HUES64 (cell line): ENCODE results near the gene CUEDC1.
A peak's percentile ranks its signal among the peaks of the same experiment; 100 is the strongest.

Experiments
- H3K27ac ChIP-seq: 2 replicates; pipeline ENCODE4 v1.7.0; 2013; ENCODE audit warnings: low read depth, low read length, inconsistent platforms
- H3K27me3 ChIP-seq: 2 replicates; pipeline ENCODE4 v1.6.1; 2013; ENCODE audit warnings: mild to moderate bottlenecking, low read length; ENCODE audit not compliant: insufficient read depth
- H3K36me3 ChIP-seq: 2 replicates; pipeline ENCODE4 v1.6.1; 2013; ENCODE audit warnings: mild to moderate bottlenecking, low read length; ENCODE audit not compliant: insufficient read depth
- H3K4me1 ChIP-seq: 2 replicates; pipeline ENCODE4 v1.6.1; 2013; ENCODE audit warnings: mild to moderate bottlenecking, low read length, moderate library complexity; ENCODE audit not compliant: insufficient read depth
- H3K4me3 ChIP-seq: 2 replicates; pipeline ENCODE4 v1.5.1; 2013; ENCODE audit warnings: mild to moderate bottlenecking, low read length, moderate library complexity
- H3K9ac ChIP-seq: 2 replicates; pipeline ENCODE4 v1.6.1; 2013; ENCODE audit warnings: mild to moderate bottlenecking, low read depth, low read length
- H3K9me3 ChIP-seq: 2 replicates; pipeline ENCODE4 v1.6.1; 2013; ENCODE audit warnings: low read depth, low read length; ENCODE audit not compliant: insufficient read depth
- WGBS: fragments of 150-250, 120-280 bp; methylation state at CpG from one replicate; pipeline ENCODE4 v1.1.7; 2013; ENCODE audit warnings: missing lambda C conversion rate; 5-methylcytosine and 5-hydroxymethylcytosine counted together

Gene CUEDC1

GRCh38 chr17:57871863-57872262, 83.3 kb downstream of the CUEDC1 start:
- Histone ChIP-seq H3K27ac (no peak overlapping the region), H3K27me3 (no peaks in the 10 kb centered on the region), H3K9ac (no peak overlapping the region), H3K36me3 (peaks cover 3% of the 10 kb centered on the region; the same call in 1 of the 2 replicates), H3K9me3 (no peaks in the 10 kb centered on the region), H3K4me3 (no peak overlapping the region), H3K4me1 (peaks cover 48% of the 10 kb centered on the region)
- 82% methylated on average over 8 of the region's 8 CpGs for WGBS

- Histone ChIP-seq H3K9ac (no peak overlapping the region), H3K36me3 (peaks cover 3% of the 10 kb centered on the region; the same call in 1 of the 2 replicates), H3K27me3 (no peaks in the 10 kb centered on the region), H3K27ac (no peak overlapping the region), H3K4me1 (peaks cover 41% of the 10 kb centered on the region), H3K9me3 (no peaks in the 10 kb centered on the region), H3K4me3 (no peak overlapping the region)
- WGBS = 85% methylated on average over 7 of the region's 7 CpGs
These were observed 84.1 kb downstream of the CUEDC1 start for GRCh38 chr17:57871155-57871554.

- no peak overlapping the region for H3K27ac ChIP-seq
- H3K4me3 ChIP-seq = no peak overlapping the region
- no peaks in the 10 kb centered on the region for H3K27me3 ChIP-seq
- peaks cover 32% of the 10 kb centered on the region for H3K4me1 ChIP-seq
- no peaks in the 10 kb centered on the region for H3K9me3 ChIP-seq
- no peak overlapping the region for H3K9ac ChIP-seq
- peaks cover 3% of the 10 kb centered on the region; the same call in 1 of the 2 replicates for H3K36me3 ChIP-seq
These were observed 85.0 kb downstream of the CUEDC1 start for GRCh38 chr17:57870283-57870635.

- WGBS = 91% methylated on average over 9 of the region's 9 CpGs
- Histone ChIP-seq H3K27ac (no peak overlapping the region), H3K9me3 (no peaks in the 10 kb centered on the region), H3K9ac (no peak overlapping the region), H3K4me3 (no peak overlapping the region), H3K27me3 (no peaks in the 10 kb centered on the region), H3K4me1 (peaks cover 27% of the 10 kb centered on the region), H3K36me3 (peaks cover 3% of the 10 kb centered on the region; the same call in 1 of the 2 replicates)
These were observed 85.5 kb downstream of the CUEDC1 start for GRCh38 chr17:57869617-57870282.

- Histone ChIP-seq H3K36me3 (peaks cover 3% of the 10 kb centered on the region; the same call in 1 of the 2 replicates), H3K4me3 (no peak overlapping the region), H3K9me3 (no peaks in the 10 kb centered on the region), H3K9ac (no peak overlapping the region), H3K27ac (0 out of 2 replicates have a peak overlapping the region, but pooled peaks have one; percentile 36), H3K27me3 (no peaks in the 10 kb centered on the region), H3K4me1 (peaks cover 23% of the 10 kb centered on the region)
- 92% methylated on average over 13 of the region's 13 CpGs for WGBS
These were observed 86.1 kb downstream of the CUEDC1 start for GRCh38 chr17:57868910-57869616.

GRCh38 chr17:57868007-57868909, 87.0 kb downstream of the CUEDC1 start:
- no peaks in the 10 kb centered on the region for H3K9me3 ChIP-seq
- peaks cover 3% of the 10 kb centered on the region; the same call in 1 of the 2 replicates for H3K36me3 ChIP-seq
- no peaks in the 10 kb centered on the region for H3K27me3 ChIP-seq
- 33% methylated on average over 23 of the region's 23 CpGs for WGBS
- H3K27ac ChIP-seq = 0 out of 2 replicates have a peak overlapping the region, but pooled peaks have one; percentile 36
- no peak overlapping the region for H3K9ac ChIP-seq
- no peak overlapping the region for H3K4me3 ChIP-seq
- H3K4me1 ChIP-seq = peaks cover 20% of the 10 kb centered on the region

- no peak overlapping the region for H3K27ac ChIP-seq
These were observed 88.1 kb downstream of the CUEDC1 start for GRCh38 chr17:57867126-57867525.

GRCh38 chr17:57866723-57867122, 88.5 kb downstream of the CUEDC1 start:
- Histone ChIP-seq H3K4me1 (peaks cover 22% of the 10 kb centered on the region), H3K9me3 (no peaks in the 10 kb centered on the region), H3K9ac (no peak overlapping the region), H3K27ac (no peak overlapping the region), H3K4me3 (no peak overlapping the region), H3K27me3 (peaks cover 14% of the 10 kb centered on the region), H3K36me3 (peaks cover 3% of the 10 kb centered on the region; the same call in 1 of the 2 replicates)
- WGBS = 95% methylated on average over 5 of the region's 5 CpGs

More at GRCh38 chr17:57867126-57867525, 88.1 kb downstream of the CUEDC1 start:
- H3K36me3 ChIP-seq = peaks cover 3% of the 10 kb centered on the region; the same call in 1 of the 2 replicates
- 96% methylated on average over 10 of the region's 10 CpGs for WGBS
- H3K9me3 ChIP-seq = no peaks in the 10 kb centered on the region
- no peak overlapping the region for H3K9ac ChIP-seq
- peaks cover 10% of the 10 kb centered on the region for H3K27me3 ChIP-seq
- peaks cover 22% of the 10 kb centered on the region for H3K4me1 ChIP-seq
- H3K4me3 ChIP-seq = no peak overlapping the region

GRCh38 chr17:57866319-57866718, 88.9 kb downstream of the CUEDC1 start:
- Histone ChIP-seq H3K27me3 (peaks cover 18% of the 10 kb centered on the region), H3K36me3 (peaks cover 3% of the 10 kb centered on the region; the same call in 1 of the 2 replicates), H3K9me3 (no peaks in the 10 kb centered on the region), H3K9ac (no peak overlapping the region), H3K4me3 (no peak overlapping the region), H3K4me1 (peaks cover 25% of the 10 kb centered on the region), H3K27ac (no peak overlapping the region)
- WGBS = 94% methylated on average over 10 of the region's 10 CpGs

GRCh38 chr17:57864273-57864672, 90.9 kb downstream of the CUEDC1 start:
- Histone ChIP-seq H3K27ac (no peak overlapping the region), H3K9ac (no peak overlapping the region), H3K27me3 (peaks cover 37% of the 10 kb centered on the region), H3K9me3 (no peaks in the 10 kb centered on the region), H3K36me3 (no peaks in the 10 kb centered on the region), H3K4me1 (peaks cover 33% of the 10 kb centered on the region), H3K4me3 (no peak overlapping the region)
- 82% methylated on average over 8 of the region's 8 CpGs for WGBS
